ENCODE measurements around the gene SSX2IP.
A peak's percentile ranks its signal among the peaks of the same experiment; 100 is the strongest.
"Not testable (repeated sequence)": the region's sequence is repeated elsewhere in the genome, so short reads cannot be mapped to it uniquely, and the experiment has no call there.

Gene SSX2IP

DNA sequence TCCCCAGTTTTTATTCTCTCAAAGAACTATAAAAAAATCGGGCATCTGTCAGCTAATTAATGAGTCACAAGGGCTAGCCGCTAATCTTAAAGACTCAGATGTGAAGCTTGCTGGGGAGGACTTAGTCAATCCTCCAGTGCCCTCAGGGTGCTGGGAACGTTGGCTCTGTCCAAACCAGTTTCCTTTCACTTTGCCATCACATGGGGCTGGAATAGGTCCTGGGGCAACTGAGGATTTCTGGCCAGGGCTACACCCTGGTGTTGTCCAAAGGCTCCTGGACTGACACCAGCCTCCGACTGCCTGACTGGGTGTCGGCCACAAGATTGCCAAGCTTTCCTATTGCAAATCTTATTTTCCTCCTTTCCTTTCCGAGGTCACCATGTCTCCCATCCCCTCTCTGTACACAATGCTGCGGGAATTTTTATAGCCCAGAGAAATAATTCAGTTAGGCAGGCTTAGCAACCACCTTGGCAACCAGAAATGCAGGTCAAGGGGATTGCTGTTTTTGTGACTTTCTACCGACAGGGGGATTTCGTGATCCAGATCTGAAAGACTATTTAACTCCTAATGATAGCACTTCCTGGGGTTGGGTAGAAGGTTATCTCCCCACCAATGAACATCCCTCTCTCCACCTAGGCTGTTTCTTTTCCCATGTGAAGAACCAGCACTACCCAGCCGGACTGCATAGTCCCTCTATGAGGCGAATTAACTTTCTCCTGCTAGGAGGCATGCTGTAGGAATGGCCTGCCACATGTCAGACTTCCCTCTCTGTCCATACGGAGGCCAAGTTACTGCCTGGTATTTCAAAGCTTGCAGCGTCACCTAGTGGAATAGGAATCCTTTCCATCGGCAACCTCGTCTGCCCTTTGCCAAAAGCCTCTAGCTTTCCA is 86.1 kb downstream of the SSX2IP start:
- no CpG with 5 or more reads among the region's 15 CpGs for WGBS (ENCODE audit: insufficient coverage, insufficient read length)
- no peaks in the 10 kb centered on the region for H3K4me1 ChIP-seq (ENCODE audit: control insufficient read depth, insufficient read depth, low read length)
- H3K36me3 ChIP-seq (ENCODE audit: control insufficient read depth, insufficient read depth, low read length): no peaks in the 10 kb centered on the region
- DNase-seq (ENCODE audit: low read depth, low spot score): peak; percentile 13
- H3K9me3 ChIP-seq (ENCODE audit: control insufficient read depth, insufficient read depth, low read length): peaks cover 3% of the 10 kb centered on the region
- H3K27me3 ChIP-seq (ENCODE audit: control insufficient read depth, insufficient read depth, low read length): no peaks in the 10 kb centered on the region
- H3K4me3 ChIP-seq (ENCODE audit: low read length): no peak overlapping the region
- no peak overlapping the region for H3K27ac ChIP-seq (ENCODE audit: low read length)

- WGBS (ENCODE audit: insufficient coverage, insufficient read length): no CpG with 5 or more reads among the region's 2 CpGs
- H3K36me3 ChIP-seq (ENCODE audit: control insufficient read depth, insufficient read depth, low read length): no peaks in the 10 kb centered on the region
- H3K27me3 ChIP-seq (ENCODE audit: control insufficient read depth, insufficient read depth, low read length): no peaks in the 10 kb centered on the region
- H3K4me3 ChIP-seq (ENCODE audit: low read length): no peak overlapping the region
- peaks cover 3% of the 10 kb centered on the region for H3K9me3 ChIP-seq (ENCODE audit: control insufficient read depth, insufficient read depth, low read length)
- H3K4me1 ChIP-seq (ENCODE audit: control insufficient read depth, insufficient read depth, low read length): no peaks in the 10 kb centered on the region
- DNase-seq (ENCODE audit: low read depth, low spot score): no peak
- H3K27ac ChIP-seq (ENCODE audit: low read length): no peak overlapping the region
Measured at GRCh38 chr1:84603223-84603622, 87.0 kb downstream of the SSX2IP start.

DNA sequence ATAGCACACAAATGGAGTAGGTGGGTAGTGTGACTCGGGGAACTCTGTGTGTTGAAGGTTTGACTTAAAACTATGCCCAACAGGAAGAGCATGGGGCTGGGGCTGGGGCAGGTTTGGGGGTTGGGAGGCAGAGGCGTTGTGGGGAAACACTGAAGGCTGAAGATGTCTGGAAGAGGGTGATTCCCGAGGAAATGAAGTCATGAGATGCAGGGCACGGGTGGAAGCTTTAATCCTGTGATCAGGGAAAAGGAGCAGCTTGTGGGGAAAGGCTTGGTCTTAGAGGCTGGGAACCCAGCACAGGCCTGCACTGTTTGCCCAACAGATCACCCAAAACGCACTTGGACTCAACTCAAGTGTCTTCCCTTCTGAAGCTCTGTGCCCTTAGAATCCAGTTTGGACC is 89.5 kb downstream of the SSX2IP start:
- Histone ChIP-seq H3K27me3 (ENCODE audit: control insufficient read depth, insufficient read depth, low read length) (no peaks in the 10 kb centered on the region), H3K4me1 (ENCODE audit: control insufficient read depth, insufficient read depth, low read length) (no peaks in the 10 kb centered on the region), H3K27ac (ENCODE audit: low read length) (no peak overlapping the region), H3K36me3 (ENCODE audit: control insufficient read depth, insufficient read depth, low read length) (no peaks in the 10 kb centered on the region), H3K9me3 (ENCODE audit: control insufficient read depth, insufficient read depth, low read length) (peaks cover 2% of the 10 kb centered on the region), H3K4me3 (ENCODE audit: low read length) (no peak overlapping the region)
- no peak for DNase-seq (ENCODE audit: low read depth, low spot score)
- no CpG with 5 or more reads among the region's 5 CpGs for WGBS (ENCODE audit: insufficient coverage, insufficient read length)

DNA sequence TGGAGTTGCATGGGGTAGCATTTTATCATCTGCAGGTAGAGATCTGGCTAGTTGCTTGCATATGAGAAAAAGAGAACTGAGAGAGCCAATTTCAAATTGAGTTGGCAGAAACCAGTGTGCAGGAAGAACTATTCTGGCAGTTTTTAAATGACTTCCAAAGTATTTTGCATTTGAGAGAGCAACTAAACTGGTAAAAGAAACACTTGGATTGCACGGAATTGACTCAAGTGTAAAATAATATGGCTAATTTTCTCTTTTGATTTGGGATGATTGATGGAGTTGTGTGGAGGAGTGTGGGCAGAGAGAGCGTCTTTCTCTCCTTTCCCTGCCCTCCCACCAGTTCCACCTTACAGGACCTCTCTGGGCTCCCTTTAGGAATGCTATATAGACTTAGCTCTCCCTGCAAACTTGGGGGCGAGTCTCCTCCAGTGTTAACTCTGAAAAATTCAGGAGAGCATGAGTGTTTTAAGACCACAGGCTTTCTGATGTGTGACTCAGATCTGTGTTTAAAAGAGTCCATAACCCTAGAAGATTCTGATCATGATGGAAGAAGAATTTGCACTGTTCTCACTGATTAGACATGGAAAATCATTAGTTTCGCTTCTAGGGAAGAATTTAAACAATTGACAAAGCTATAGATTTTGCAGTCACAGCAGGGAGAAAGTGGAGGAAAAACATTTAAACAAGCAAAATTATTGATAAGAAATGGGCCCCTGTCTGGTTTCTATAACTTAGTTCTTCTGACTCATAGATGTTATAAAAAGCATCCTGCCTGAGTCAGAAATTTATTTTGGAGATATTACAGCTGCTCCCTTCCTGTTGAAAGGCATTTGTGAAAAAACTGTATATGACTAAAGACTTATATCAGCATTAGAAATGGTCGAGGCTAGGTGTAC is 91.2 kb downstream of the SSX2IP start:
- Histone ChIP-seq H3K4me3 (ENCODE audit: low read length) (no peak overlapping the region), H3K9me3 (ENCODE audit: control insufficient read depth, insufficient read depth, low read length) (no peaks in the 10 kb centered on the region), H3K36me3 (ENCODE audit: control insufficient read depth, insufficient read depth, low read length) (no peaks in the 10 kb centered on the region), H3K27ac (ENCODE audit: low read length) (no peak overlapping the region), H3K4me1 (ENCODE audit: control insufficient read depth, insufficient read depth, low read length) (no peaks in the 10 kb centered on the region), H3K27me3 (ENCODE audit: control insufficient read depth, insufficient read depth, low read length) (no peaks in the 10 kb centered on the region)
- no peak for DNase-seq (ENCODE audit: low read depth, low spot score)
- WGBS (ENCODE audit: insufficient coverage, insufficient read length): no CpG with 5 or more reads among the region's 5 CpGs

GRCh38 chr1:84598418-84598817 is 91.8 kb downstream of the SSX2IP start:
- Histone ChIP-seq H3K4me3 (ENCODE audit: low read length) (no peak overlapping the region), H3K36me3 (ENCODE audit: control insufficient read depth, insufficient read depth, low read length) (no peaks in the 10 kb centered on the region), H3K27ac (ENCODE audit: low read length) (no peak overlapping the region), H3K27me3 (ENCODE audit: control insufficient read depth, insufficient read depth, low read length) (no peaks in the 10 kb centered on the region), H3K9me3 (ENCODE audit: control insufficient read depth, insufficient read depth, low read length) (no peaks in the 10 kb centered on the region), H3K4me1 (ENCODE audit: control insufficient read depth, insufficient read depth, low read length) (no peaks in the 10 kb centered on the region)
- no CpG with 5 or more reads among the region's 3 CpGs for WGBS (ENCODE audit: insufficient coverage, insufficient read length)
- DNase-seq (ENCODE audit: low read depth, low spot score): no peak

DNA sequence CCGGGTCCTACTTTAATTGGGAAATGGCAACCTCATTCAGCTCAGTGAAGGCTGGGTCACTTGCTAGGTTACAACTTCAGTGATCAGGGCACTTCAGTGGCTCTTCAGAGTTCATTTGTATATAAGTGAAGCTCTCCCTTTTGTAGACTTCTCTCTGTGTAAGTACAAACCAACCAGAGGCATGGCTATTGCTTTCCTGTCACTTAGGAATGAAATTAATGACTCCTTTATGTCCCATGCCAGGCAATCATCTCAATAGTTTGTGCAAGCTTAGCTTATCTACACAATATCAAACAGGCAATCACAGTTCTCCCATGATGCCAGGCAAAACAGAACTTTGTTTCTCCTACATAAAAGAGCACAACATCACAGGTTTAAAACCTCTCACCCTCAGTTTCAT is 93.2 kb downstream of the SSX2IP start:
- Histone ChIP-seq H3K27me3 (ENCODE audit: control insufficient read depth, insufficient read depth, low read length) (no peaks in the 10 kb centered on the region), H3K9me3 (ENCODE audit: control insufficient read depth, insufficient read depth, low read length) (no peaks in the 10 kb centered on the region), H3K36me3 (ENCODE audit: control insufficient read depth, insufficient read depth, low read length) (no peaks in the 10 kb centered on the region), H3K4me1 (ENCODE audit: control insufficient read depth, insufficient read depth, low read length) (no peaks in the 10 kb centered on the region), H3K4me3 (ENCODE audit: low read length) (no peak overlapping the region), H3K27ac (ENCODE audit: low read length) (no peak overlapping the region)
- DNase-seq (ENCODE audit: low read depth, low spot score): no peak
- no CpG with 5 or more reads among the region's 1 CpG for WGBS (ENCODE audit: insufficient coverage, insufficient read length)

- H3K4me3 ChIP-seq (ENCODE audit: low read length); H3K27me3 ChIP-seq (ENCODE audit: control insufficient read depth, insufficient read depth, low read length); H3K4me1 ChIP-seq (ENCODE audit: control insufficient read depth, insufficient read depth, low read length); H3K36me3 ChIP-seq (ENCODE audit: control insufficient read depth, insufficient read depth, low read length); DNase-seq (ENCODE audit: low read depth, low spot score); H3K27ac ChIP-seq (ENCODE audit: low read length); H3K9me3 ChIP-seq (ENCODE audit: control insufficient read depth, insufficient read depth, low read length): not testable (repeated sequence)
- WGBS (ENCODE audit: insufficient coverage, insufficient read length): no CpG with 5 or more reads among the region's 2 CpGs
Measured at GRCh38 chr1:84594959-84595358, 95.3 kb downstream of the SSX2IP start.

Data from iPS DF 6.9 (cell line).